ENCODE data around the gene TTC21B. TPM values are rescaled to one million over a fixed set of nuclear protein-coding genes. Genes with fewer than 3 reads are reported as not detected.

Gene TTC21B
- total and polyA plus RNA-seq, 2 of the 8 experiments (the other 6 are each of a cell fraction or from before 2014, with no cell fraction given), result 6.9 to 20.8 TPM

DNA sequence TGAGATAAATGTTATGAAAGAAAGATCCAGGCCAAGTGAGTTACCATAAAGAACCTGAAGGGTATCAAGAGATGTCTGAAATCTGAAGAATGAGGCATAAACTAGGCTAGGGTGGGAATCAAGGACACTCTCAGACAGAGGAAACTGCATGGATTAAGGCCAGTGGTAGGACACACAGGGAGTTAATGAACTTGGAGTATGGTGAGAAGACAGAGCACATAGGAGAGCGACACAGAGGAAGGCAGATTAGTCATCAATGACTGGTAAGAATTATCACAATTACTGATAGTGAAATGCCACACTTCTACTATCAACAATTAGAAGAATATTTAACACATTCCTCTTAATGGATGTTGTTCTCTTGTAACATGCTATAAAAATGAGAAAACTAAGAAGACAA lies 76.9 kb downstream of the TTC21B start (continued):
- TF ChIP-seq, protein P1, sequence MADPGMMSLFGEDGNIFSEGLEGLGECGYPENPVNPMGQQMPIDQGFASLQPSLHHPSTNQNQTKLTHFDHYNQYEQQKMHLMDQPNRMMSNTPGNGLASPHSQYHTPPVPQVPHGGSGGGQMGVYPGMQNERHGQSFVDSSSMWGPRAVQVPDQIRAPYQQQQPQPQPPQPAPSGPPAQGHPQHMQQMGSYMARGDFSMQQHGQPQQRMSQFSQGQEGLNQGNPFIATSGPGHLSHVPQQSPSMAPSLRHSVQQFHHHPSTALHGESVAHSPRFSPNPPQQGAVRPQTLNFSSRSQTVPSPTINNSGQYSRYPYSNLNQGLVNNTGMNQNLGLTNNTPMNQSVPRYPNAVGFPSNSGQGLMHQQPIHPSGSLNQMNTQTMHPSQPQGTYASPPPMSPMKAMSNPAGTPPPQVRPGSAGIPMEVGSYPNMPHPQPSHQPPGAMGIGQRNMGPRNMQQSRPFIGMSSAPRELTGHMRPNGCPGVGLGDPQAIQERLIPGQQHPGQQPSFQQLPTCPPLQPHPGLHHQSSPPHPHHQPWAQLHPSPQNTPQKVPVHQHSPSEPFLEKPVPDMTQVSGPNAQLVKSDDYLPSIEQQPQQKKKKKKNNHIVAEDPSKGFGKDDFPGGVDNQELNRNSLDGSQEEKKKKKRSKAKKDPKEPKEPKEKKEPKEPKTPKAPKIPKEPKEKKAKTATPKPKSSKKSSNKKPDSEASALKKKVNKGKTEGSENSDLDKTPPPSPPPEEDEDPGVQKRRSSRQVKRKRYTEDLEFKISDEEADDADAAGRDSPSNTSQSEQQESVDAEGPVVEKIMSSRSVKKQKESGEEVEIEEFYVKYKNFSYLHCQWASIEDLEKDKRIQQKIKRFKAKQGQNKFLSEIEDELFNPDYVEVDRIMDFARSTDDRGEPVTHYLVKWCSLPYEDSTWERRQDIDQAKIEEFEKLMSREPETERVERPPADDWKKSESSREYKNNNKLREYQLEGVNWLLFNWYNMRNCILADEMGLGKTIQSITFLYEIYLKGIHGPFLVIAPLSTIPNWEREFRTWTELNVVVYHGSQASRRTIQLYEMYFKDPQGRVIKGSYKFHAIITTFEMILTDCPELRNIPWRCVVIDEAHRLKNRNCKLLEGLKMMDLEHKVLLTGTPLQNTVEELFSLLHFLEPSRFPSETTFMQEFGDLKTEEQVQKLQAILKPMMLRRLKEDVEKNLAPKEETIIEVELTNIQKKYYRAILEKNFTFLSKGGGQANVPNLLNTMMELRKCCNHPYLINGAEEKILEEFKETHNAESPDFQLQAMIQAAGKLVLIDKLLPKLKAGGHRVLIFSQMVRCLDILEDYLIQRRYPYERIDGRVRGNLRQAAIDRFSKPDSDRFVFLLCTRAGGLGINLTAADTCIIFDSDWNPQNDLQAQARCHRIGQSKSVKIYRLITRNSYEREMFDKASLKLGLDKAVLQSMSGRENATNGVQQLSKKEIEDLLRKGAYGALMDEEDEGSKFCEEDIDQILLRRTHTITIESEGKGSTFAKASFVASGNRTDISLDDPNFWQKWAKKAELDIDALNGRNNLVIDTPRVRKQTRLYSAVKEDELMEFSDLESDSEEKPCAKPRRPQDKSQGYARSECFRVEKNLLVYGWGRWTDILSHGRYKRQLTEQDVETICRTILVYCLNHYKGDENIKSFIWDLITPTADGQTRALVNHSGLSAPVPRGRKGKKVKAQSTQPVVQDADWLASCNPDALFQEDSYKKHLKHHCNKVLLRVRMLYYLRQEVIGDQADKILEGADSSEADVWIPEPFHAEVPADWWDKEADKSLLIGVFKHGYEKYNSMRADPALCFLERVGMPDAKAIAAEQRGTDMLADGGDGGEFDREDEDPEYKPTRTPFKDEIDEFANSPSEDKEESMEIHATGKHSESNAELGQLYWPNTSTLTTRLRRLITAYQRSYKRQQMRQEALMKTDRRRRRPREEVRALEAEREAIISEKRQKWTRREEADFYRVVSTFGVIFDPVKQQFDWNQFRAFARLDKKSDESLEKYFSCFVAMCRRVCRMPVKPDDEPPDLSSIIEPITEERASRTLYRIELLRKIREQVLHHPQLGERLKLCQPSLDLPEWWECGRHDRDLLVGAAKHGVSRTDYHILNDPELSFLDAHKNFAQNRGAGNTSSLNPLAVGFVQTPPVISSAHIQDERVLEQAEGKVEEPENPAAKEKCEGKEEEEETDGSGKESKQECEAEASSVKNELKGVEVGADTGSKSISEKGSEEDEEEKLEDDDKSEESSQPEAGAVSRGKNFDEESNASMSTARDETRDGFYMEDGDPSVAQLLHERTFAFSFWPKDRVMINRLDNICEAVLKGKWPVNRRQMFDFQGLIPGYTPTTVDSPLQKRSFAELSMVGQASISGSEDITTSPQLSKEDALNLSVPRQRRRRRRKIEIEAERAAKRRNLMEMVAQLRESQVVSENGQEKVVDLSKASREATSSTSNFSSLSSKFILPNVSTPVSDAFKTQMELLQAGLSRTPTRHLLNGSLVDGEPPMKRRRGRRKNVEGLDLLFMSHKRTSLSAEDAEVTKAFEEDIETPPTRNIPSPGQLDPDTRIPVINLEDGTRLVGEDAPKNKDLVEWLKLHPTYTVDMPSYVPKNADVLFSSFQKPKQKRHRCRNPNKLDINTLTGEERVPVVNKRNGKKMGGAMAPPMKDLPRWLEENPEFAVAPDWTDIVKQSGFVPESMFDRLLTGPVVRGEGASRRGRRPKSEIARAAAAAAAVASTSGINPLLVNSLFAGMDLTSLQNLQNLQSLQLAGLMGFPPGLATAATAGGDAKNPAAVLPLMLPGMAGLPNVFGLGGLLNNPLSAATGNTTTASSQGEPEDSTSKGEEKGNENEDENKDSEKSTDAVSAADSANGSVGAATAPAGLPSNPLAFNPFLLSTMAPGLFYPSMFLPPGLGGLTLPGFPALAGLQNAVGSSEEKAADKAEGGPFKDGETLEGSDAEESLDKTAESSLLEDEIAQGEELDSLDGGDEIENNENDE (IDR thresholded peaks at IDR 0.05; ENCODE audit: insufficient replicate concordance, low read length), result no peak
- no peak for TF ChIP-seq RBBP5 (IDR thresholded peaks at IDR 0.05; ENCODE audit: borderline replicate concordance, low read depth, low read length)
